Right hindlimb (tissue), 1 donor: ENCODE data around the gene PLP2.
"Not testable (repeated sequence)": the region's sequence is repeated elsewhere in the genome, so short reads cannot be mapped to it uniquely, and the experiment has no call there.

Source experiments
- DNase-seq: peaks from one replicate; pipeline ENCODE4 v3.0.0-alpha.2; 2018

The PLP2 gene

DNA sequence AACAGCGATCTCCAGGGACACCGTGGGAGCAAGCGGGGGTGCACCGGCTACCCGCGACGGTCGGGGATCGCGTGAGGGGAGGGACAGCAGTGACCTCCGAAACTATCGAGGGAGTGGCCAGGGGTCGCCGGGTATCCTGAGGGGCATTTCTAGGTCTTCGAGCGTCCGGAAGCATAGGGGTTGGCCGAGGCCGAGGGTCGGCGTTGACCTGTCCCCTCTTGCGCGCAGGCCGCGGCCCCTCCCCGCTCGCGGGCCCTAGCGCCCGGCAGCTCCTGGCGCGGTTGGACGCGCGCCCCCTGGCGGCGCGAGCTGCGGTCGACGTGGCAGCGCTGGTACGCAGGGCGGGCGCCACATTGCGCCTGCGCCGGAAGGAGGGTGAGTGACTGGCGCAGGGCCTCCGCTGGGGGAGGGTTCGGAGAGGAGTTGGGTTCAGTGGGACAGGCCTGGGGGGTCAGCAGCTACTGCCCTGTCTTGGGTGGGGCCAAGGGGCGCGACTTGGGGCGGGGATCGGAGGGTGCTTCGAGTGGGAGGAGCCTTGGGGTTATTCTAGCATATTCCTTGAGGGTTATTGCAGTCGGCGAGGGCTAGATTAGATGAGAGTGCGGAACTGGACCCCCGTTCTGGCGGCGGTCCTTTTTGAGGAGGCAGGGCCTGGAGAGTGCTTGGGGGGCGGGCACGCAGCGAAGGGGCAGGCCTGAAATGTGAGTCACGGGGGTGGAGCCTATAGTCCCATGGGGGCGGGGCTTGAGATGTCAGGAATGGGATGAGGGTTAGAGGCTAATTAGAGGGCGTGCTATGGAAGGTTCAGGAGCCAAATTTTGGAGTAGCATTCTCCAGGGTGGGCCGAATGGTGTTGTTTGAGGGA, 7.9 kb upstream of the PLP2 start:
- DNase-seq: peak; percentile 91

DNA sequence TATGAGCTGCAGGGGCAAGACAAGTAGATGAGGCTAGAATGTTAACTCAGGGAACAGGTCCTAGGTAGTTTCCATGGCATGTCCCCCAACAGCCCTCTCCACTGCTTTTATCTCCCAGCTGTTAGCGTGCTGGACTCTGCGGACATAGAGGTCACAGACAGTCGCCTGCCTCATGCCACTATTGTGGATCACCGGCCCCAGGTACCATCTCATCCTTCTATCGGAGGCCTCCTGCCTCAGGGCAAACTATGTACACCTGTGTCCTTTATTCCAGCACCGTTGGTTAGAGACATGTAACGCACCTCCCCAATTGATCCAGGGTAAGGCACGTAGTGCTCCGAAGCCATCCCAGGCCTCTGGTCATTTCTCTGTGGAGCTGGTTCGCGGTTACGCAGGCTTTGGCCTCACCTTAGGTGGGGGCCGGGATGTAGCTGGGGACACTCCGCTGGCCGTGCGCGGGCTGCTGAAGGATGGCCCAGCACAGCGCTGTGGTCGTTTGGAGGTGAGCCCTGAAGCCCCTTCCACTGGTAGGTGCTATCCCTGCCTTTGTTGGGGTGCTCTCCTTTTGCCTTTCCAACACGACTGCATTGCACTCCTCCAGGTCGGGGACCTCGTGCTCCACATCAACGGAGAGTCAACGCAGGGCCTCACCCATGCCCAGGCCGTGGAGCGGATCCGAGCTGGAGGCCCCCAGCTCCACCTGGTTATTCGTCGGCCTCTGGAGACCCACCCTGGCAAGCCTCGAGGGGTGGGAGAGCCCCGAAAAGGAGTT, 6.9 kb upstream of the PLP2 start:
- DNase-seq: no peak

DNA sequence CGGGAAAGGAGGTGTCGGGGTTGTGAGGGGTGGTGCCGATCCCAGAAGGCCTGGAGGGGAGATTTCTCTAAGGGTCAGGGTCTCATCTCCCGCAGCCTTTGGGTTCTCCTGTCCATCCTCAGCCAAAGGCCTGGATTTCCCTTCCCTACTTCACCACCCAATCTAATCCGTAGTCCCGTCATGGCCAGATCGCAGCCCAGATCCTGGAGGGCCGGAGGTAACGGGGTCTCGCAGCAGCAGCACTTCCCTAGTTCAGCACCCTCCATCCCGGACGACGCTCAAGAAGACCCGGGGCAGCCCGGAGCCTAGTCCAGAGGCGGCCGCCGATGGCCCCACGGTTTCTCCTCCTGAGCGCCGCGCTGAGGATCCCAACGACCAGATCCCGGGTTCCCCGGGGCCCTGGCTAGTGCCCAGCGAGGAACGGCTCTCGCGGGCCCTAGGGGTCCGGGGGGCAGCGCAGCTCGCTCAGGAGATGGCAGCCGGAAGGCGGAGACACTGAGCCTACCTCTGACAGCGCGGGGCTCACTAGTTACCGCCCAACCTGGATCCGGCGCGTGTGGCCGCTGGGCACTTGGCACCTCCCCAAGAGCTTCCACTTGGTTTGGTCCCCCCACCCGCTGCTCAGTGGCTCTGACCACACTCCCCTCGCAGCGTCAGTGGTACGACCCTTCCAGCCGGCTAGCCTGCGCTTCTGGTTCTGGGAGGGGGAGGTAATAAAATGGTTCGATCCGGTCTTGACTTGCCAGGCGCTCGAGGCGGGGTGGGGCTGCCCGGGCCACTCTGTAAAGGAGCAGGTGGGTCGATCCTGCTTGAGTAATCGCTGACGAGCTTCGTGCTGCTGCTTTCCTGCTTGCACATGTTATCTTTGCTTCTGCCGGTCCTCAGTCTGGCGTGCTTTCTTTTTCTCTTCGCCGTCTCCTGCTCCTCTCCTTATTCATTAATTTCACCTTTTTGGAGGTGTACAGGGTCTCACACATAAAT, 5.5 kb upstream of the PLP2 start:
- peak; percentile 81 for DNase-seq

DNA sequence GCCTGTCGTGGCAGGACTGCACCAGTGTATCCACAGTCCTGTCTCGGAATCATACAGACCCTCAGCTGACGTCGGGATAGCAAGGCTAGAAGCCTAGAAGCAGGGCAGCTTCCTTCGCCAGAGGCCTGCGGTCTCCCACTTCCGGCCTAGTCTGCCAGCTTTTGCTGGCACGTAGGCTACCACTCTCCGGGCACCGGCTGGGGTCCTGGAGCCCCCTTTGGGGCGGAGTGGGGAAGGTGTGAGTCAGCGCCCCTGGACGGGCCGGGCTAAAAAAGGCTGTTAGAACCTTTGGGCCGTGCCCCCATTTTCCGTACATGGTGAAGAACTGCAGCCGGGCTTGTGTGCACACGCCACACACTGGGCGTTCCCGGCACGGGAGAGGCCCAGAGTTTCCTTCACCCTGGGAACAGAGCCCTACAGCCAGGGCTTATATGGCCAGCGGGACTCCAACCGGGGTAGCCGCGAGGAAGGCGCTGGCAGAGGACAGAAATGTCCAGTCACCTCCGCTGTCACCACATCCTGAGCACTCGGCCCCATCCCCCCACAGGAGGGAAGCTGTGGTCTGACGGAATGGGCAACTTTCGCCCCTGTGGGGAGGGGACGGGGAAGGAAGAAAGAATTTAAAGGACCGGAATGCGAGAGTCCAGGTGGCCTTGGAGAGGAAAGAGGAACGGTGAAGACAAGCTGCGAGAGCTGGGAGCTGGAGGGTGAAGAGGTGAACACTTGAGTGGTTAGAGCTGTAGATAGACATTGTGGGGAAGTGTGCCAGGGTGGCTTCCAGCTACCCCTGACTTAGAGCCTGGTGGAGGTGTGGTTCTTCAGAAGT, 4.6 kb upstream of the PLP2 start:
- DNase-seq: peak; percentile 82

DNA sequence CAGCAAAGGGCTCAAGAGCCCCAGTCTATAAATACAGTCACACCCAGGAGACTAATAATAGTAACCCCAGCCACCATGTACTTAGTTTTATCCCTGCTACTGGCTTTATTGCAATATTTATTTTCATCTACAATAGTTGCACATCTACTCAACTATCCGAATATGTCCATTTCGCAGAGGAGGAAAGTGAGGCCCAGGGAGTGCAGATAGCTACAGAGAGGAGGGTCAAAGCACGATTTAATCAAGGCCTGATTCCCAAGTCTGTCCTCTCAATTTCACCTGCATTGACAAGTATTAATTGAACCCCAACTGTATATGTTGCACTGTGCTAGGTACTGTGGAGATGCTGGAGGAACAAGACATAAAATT, 4.0 kb upstream of the PLP2 start:
- no peak for DNase-seq

DNA sequence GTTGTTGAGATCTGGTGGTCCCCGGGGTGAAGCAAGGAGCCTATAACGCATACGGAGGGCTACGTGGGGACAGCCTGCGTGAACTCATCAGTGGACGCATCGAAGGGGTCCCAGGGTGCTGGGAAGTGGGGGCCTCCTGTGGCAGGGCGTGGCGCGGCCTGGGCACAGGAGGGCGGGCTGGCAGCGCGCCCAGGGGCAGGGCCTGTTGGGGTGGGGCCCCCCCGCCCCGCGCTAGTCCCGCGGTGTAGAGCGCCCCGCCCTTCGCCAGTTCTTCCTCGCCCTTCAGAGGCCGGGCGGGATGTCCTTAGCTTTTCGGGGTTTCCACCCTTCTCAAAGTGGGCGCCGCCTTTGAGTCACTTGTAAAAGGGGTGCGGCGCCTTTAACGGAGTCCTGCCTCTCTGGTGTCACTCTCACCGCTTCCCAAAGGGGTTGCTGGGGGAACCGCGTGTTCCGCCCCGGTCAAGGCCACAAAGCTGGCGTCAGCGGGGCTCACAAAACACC, 632 bp downstream of the PLP2 start:
- no peak for DNase-seq

DNA sequence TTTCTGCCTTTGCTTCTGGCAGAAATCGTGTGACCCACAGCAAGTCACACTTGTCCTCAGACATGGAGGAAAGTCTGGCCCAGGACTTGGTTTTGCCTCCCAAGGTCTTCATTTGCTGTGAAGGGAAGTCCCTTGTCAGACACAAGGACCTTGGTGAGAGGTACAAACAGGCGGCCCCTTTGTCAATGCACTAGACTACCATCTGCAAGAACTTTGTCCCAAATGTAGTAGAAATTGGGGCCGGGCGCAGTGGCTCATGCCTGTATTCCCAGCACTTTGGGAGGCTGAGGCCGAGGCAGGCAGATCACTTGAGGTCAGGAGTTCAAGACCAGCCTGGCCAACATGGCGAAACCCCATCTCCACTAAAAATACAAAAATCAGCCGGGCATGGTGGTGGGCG, 1.8 kb downstream of the PLP2 start:
- DNase-seq: not testable (repeated sequence)

DNA sequence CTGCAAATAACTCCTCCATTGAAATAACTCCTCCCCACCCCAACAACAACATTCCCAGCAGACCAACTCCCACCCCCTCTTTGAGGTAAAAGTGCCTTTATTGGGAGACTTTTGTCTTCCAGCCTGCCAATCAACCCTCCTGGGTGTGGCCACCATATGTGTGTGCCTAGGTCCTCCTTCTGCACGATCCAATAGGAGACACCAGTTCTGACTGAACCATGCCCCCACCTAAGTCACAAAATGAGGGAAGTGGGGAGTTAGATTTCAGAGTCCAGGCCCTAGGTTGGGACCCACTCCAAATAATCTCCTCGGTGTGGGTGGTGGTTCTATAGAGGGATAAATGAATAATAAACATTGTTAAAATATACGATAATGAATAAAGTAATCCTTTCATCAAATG, 3.0 kb downstream of the PLP2 start:
- no peak for DNase-seq

DNA sequence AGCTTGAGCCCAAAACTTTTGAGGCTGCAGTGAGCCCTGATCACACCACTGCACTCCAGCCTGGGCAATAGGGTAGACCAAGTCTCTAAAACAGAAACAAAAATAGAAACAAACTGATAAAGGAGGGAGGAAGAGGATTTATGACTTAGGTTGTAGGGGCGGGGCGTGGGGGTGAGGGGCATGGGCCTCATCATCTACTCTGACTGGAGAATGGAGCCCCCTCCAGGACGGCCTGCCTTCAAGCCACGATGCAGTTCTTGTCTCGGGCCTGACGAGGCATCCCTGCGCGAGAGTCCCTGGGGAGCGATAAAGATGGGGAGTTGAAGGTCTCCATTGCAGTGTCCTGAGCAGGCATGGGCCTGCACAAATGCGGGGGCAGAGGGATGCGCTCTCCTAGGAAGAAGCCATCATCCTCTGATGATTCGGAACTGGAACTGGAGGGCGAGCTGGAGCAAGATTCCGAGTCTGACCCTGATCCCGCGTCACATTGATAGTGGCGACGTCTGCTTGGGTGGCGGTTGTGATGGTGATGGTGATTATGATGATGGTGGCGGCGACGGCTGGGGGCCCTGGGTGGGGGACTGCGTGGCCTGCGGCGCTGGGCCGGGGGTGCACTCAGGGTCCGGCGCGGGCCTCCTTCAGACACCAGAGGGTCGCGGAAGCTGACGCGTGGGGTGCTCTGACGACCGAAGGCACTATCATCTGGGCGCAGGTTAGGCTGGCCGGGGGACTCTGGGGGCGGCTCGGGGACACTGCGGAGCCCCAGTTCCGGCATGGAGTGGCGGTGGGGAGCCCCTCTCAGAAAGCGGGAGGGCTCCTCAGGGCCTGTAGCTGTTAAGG, 4.0 kb downstream of the PLP2 start:
- no peak for DNase-seq

DNA sequence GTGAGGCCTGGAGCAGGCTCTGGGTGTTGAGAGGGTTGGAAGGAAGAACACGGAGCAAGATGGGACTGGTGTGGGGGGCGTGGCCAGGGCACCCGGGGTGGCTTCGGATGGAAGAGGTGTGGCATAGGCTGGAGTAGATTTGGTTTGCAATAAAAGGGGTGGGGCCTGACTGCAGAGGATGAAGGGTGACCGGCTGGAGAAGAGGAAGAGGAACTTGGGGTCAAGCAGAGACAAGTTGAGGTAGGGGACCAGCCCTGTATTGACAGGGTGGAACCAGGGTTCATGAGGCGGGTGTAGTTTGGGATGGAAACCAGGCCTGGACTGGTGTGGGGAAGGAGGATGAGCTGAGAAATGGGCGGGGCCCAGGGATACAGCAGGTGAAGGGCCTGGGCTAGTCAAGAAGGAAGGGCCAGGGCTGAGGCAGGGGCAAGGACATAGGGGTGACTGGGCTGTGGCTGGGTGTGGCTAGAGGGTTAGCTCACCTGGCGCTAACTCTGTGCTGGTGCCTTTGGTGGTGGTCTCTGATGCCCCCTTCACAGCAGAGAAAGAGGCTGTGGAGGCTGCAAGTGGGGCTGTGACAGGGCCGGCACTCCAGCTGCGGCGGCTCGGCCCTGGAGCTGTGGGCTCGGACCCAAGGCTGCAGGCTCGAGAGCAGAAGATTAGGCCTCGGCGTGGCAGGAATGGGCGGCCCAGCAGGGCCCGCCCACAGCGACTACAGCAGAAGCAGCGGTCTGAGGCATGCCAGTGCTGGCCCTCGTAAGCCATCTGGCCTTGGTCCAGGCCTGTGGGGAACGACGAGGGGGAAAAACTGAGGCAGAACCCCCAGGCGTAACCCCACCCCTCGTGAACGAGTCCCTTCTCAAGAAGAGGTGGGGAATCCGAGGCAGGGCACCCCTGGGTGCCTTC, 5.0 kb downstream of the PLP2 start:
- DNase-seq: no peak

DNA sequence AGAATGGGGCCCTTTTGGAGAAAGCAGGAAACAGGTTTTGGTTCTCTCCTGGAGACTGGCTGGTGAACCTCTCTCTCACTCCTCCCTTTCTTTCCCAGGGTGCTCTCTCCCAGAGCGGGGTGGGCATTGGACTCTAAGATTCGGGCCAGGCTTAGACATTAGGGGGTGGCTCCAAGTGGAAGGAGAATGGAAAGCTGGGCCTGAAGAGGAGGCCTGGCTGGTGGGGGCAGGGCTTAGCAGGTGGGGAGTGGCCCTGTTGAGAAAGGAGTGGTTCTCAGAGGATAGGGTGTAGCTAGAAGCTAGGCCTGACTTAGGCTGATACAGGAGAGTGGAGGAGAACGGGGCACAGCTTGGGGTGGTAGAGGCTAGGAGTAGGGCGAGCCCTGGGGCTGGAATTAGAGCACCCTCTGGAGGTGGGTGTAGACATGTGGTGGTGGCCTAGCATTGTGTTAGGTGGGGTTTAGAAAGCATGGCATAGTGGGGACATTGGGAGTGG, 5.7 kb downstream of the PLP2 start:
- no peak for DNase-seq

DNA sequence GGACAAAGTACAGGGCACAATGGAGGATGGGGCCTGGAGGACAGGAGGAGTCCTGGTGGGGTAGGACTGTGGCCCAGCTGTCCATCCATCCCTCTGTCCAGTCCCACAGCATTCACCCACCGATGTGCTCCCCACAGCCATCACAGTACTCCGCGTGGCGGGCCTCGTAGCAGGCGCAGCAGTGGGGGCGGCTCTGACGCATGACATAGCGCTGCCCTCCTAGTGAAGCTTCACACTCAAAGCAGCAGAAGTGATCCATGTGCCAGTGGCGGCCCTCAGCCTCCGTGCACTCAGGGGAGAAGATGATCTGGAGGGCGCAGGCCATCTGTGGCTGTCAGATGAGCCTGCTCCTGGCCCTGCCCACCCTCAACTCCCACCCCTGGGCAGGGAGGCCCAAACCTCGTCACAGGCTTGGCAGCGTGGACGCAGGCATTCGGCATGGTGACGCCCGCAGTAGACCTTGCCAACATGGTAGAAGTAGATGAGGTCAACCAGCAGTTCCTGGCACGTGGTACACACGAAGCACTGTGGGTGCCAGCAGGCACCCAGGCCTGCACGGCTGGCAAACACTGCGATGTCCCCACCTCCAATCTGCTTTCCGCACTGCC, 6.3 kb downstream of the PLP2 start:
- DNase-seq: no peak

DNA sequence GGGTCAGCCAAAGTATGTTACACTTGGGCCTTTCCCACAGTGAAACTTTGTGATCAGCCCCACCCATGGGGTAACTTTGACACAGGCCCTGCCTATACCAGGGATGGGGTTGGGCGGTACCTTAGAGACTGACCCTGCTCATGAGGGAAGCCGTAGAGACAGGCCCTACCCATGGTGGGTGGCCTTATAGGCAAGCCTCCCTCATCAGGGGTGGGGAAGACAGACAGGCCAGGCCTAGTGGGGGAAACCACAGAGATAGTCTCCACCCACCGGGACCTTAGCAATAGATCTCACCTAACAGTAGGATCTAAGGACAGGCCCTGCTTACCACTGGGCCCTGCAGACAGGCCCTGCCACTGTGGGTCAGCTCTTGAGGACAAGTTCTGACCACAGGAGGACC, 6.8 kb downstream of the PLP2 start:
- DNase-seq: no peak

DNA sequence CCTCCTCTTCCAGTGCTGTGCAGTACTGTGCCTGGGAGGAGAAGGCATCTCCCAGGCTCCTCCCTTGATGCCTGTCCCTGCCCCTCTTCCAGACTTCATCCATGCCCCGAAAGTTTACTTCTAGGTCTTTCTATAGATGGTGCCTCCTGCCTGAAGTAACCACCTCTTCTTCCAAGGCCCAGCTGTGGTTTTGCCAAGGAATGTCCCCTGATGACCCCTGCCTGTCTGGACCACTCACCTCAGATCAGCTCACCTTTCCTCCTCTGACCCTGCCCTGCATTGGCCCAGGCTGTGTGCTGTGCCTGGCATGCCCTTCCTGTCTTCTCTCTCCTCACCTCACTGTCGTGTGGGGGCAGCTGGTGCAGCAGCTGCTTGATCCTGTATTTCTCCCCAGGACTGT, 7.7 kb downstream of the PLP2 start:
- no peak for DNase-seq

DNA sequence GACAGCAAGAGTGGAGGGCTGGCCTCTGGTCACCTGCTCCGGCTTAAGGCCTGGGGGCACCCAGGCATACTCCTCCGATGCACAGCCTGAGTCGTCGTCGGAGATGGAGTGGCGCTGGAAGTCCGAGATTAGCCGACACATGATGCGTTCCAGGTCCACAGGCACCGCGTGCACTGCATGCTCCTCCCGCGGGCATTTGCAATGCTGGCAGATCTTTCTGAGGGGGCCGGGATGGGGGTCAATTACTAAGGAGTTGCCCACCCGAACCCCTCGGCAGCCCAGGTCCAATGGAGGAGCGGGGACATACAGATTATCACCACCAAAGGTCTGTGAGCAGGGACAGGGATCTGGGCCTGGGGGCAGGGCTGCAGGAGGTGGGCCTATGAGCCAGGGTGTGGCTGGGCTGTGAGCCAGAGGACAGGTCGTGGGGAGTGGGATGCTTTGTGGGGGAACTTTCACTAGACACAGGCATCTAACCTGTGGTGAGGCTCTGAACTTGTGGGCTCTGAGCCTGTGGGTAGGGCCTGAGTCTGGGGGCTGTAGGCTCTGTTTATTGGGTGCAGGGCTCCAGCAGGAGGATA, 12.1 kb downstream of the PLP2 start:
- no peak for DNase-seq

DNA sequence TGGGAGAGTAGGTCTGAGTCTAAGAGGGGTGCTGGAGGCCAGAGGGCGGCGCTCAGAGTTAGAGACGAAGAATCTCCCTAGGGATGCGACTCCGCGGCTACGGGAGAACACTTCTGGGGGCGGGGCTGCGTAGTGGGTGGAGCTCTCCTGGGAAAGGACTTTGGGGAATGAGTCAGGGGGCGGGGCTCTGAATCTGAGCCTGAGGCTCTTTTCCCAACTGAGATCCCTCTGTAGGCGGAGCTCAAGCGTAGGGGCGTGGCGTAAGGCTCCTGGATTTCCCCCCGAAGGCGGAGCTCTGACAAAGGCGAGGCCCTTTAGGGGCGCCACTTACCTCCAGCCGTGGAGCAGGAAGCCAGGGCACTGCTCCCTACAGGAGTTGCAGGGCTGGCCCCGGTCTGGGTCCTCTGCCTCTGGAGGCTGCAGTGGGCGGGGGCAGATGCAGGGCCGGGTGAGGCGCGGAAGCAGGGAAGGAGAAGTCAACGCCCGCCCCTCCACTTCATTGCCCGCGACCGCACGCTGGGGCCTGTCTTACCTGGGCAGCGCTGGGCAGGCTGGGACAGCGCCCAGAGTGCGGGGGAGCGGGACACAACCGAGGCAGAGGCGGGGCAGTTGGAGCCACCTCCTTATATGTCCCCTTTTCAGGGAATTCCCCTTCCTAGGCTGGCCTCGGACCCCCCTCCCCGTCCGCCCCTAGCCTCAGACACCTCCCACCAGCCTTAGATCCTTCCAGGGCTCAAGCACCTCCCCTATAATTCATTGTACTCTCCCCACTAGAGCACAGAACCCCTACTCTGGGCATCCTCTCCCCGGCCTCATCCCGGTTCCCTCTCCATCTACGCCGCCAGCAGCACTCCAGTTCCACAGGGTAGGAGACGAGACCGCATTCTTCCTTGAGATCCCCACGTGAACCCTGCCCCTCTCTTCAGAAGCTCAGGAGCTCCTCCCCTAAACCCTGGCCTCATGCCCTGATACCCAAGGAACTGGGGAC, 12.9 kb downstream of the PLP2 start:
- peak; percentile 77 for DNase-seq
